Ishikawa (cell line): Measurements from ENCODE around the gene ENOX1.

Experiments used
- CEBPB ChIP-seq: IDR thresholded peaks from 2 replicates; pipeline ENCODE4 v1.6.1; 2012
- CREB1 ChIP-seq: IDR thresholded peaks from 2 replicates; pipeline ENCODE4 v1.6.1; 2012; ENCODE audit warnings: low read depth
- EGR1 ChIP-seq: IDR thresholded peaks from 2 replicates; pipeline ENCODE4 v1.6.1; 2012
- EP300 ChIP-seq: IDR thresholded peaks from 2 replicates; pipeline ENCODE4 v1.6.1; 2012; ENCODE audit warnings: borderline replicate concordance
- FOXM1 ChIP-seq: IDR thresholded peaks from 2 replicates; pipeline ENCODE4 v1.6.1; 2012; ENCODE audit warnings: low read depth, borderline replicate concordance
- NFIC ChIP-seq: IDR thresholded peaks from 2 replicates; pipeline ENCODE4 v1.6.1; 2012
- RAD21 ChIP-seq: IDR thresholded peaks from 2 replicates; pipeline ENCODE4 v1.6.1; 2012; ENCODE audit warnings: low read depth
- TAF1 ChIP-seq: IDR thresholded peaks from 2 replicates; pipeline ENCODE4 v1.6.1; 2012; ENCODE audit warnings: low read depth, mild to moderate bottlenecking
- TCF12 ChIP-seq: IDR thresholded peaks from 2 replicates; pipeline ENCODE4 v1.6.1; 2012; ENCODE audit warnings: low read depth
- TEAD4 ChIP-seq: IDR thresholded peaks from 2 replicates; pipeline ENCODE4 v1.6.1; 2012
- YY1 ChIP-seq: IDR thresholded peaks from 2 replicates; pipeline ENCODE4 v1.6.1; 2012; ENCODE audit warnings: low read depth
- ZBTB7A ChIP-seq: IDR thresholded peaks from 2 replicates; pipeline ENCODE4 v1.6.1; 2012; ENCODE audit warnings: low read depth
- TF ChIP-seq, protein P1 (sequence below): IDR thresholded peaks from 2 replicates; pipeline ENCODE4 v1.6.1; 2012
- TF ChIP-seq, protein P2 (sequence below): IDR thresholded peaks from 2 replicates; pipeline ENCODE4 v1.6.1; 2012; ENCODE audit warnings: low read depth, mild to moderate bottlenecking
- TF ChIP-seq, protein P3 (sequence below): IDR thresholded peaks from 2 replicates; pipeline ENCODE4 v1.6.1; 2012

Gene ENOX1

DNA sequence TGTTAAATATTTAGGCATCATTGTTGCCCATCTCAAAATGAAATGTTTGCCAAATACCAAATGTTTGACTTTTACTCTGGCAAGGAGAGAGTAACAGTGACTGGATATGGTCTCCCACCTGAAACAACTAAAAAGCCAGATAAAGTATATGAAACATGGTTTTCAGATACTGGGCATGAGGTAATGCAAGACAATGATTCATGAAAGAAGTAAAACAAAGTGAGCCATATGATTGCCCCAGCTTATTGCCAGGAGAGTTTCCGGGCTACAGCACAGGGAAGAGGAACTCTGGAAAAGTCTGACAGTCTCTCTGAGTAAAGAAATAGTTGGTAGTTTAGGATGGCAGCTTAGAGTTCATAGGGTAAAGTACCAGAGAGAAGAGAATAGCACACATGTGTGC is 408.8 kb downstream of the ENOX1 start:
- TF ChIP-seq EP300 (no peak), CEBPB (no peak), FOXM1 (no peak), TCF12 (no peak), YY1 (no peak), EGR1 (no peak), CREB1 (no peak), TEAD4 (no peak), NFIC (no peak), ZBTB7A (no peak), TAF1 (no peak), RAD21 (no peak)
- TF ChIP-seq, protein P1, sequence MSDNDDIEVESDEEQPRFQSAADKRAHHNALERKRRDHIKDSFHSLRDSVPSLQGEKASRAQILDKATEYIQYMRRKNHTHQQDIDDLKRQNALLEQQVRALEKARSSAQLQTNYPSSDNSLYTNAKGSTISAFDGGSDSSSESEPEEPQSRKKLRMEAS: no peak
- TF ChIP-seq, protein P2, sequence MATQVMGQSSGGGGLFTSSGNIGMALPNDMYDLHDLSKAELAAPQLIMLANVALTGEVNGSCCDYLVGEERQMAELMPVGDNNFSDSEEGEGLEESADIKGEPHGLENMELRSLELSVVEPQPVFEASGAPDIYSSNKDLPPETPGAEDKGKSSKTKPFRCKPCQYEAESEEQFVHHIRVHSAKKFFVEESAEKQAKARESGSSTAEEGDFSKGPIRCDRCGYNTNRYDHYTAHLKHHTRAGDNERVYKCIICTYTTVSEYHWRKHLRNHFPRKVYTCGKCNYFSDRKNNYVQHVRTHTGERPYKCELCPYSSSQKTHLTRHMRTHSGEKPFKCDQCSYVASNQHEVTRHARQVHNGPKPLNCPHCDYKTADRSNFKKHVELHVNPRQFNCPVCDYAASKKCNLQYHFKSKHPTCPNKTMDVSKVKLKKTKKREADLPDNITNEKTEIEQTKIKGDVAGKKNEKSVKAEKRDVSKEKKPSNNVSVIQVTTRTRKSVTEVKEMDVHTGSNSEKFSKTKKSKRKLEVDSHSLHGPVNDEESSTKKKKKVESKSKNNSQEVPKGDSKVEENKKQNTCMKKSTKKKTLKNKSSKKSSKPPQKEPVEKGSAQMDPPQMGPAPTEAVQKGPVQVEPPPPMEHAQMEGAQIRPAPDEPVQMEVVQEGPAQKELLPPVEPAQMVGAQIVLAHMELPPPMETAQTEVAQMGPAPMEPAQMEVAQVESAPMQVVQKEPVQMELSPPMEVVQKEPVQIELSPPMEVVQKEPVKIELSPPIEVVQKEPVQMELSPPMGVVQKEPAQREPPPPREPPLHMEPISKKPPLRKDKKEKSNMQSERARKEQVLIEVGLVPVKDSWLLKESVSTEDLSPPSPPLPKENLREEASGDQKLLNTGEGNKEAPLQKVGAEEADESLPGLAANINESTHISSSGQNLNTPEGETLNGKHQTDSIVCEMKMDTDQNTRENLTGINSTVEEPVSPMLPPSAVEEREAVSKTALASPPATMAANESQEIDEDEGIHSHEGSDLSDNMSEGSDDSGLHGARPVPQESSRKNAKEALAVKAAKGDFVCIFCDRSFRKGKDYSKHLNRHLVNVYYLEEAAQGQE: no peak
- TF ChIP-seq, protein P3, sequence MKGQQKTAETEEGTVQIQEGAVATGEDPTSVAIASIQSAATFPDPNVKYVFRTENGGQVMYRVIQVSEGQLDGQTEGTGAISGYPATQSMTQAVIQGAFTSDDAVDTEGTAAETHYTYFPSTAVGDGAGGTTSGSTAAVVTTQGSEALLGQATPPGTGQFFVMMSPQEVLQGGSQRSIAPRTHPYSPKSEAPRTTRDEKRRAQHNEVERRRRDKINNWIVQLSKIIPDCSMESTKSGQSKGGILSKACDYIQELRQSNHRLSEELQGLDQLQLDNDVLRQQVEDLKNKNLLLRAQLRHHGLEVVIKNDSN: no peak

DNA sequence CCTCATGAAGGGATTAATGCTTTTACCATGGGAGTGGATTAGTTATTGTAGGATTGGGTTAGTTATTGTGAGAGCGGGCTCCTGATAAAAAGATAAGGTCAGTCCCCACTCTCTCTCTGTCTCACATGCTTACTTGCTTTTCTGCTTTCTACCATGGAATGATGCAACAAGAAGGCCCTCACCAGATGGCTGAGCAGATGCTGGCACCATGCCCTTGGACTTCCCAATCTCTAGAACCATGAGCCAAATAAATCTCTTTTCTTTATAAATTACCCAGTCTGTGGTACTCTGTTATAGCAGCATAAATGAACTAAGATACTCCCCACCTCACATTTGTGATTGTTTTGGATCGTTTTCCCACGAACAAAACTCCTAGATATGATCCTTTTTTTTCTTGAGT is 409.6 kb downstream of the ENOX1 start:
- TF ChIP-seq TCF12 (no peak), NFIC (no peak), RAD21 (no peak)
- TF ChIP-seq, protein P3: no peak

DNA sequence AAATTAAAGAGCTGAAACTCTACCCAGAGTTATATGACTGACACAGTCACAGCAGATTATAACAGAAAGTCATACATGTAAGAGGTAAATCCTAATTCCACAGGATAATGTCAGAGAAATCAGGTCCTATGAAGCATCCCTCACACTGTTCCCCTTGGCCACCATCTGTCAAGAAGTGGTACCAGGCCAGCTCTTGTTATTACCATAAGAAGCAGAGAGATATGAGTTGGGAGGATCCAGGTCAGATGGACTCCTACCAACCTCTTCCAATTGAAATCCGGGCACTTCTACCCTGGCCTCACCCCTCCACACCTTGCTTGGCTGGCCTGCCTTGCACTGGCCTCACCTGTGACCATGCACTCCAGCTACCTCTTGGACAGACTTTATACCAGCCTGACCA is 410.2 kb downstream of the ENOX1 start:
- TF ChIP-seq NFIC (no peak), EGR1 (no peak), TAF1 (no peak), TEAD4 (no peak)
- TF ChIP-seq, protein P2: no peak

DNA sequence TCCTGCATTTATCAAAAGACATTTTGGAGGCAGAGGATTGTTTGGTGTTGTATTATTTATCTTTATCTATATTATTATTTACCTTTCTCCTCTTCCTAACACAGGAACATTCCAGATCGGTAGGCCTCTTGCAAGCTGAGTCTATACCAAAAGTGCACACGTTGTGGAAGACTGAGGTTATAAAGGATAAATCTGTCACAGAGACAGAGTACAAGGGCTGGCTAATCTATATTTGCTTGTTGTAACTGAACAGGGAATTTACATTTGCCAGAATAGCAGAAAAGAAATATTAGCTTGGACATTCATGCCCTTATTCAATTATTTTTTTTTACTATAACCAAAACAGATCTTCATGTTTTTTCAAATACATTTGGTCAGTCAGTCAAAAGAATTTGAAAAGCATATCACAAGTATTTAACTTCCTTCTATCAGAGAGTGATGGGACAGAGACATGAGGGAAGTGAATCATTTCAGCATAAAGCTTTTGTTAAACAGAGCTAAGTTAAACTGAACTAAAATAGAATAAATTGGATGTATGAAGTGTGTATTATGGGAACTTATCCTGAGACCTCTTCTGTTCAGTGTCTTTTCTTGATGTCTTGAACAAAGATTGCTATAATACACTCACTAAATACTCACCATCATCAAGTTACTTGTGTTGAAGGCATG is 410.8 kb downstream of the ENOX1 start:
- TF ChIP-seq NFIC: no peak
- TF ChIP-seq TEAD4: no peak
- TF ChIP-seq, protein P1: no peak
- TF ChIP-seq CREB1: no peak
- TF ChIP-seq CEBPB: no peak

DNA sequence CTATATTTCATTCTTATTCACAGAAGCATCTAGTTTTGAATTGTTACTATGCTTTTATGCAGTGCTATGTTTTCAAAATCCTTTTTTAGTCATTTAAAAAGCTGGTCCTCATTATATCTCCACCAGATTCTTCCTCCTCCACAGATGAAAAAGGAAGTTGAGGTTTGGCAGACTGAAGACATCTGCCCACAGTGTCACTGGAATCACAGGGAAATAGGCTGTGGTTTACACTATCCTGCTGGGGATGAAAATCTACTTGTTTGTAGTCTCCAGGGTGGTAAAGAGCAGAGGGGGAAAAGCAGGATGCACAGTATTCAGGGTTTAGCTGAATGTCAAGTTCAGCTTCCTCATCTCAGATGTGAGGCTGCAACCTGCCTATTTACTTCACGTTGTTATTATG is 412.2 kb downstream of the ENOX1 start:
- TF ChIP-seq, protein P1: no peak
- TF ChIP-seq YY1: no peak
- TF ChIP-seq, protein P2: no peak
- TF ChIP-seq, protein P3: no peak
- TF ChIP-seq FOXM1: no peak
- no peak for TF ChIP-seq CREB1
- TF ChIP-seq TCF12: no peak
- no peak for TF ChIP-seq TEAD4
- TF ChIP-seq TAF1: no peak
- TF ChIP-seq NFIC: no peak
- no peak for TF ChIP-seq EP300
- no peak for TF ChIP-seq CEBPB
- no peak for TF ChIP-seq RAD21
- TF ChIP-seq ZBTB7A: no peak
- no peak for TF ChIP-seq EGR1
